Hippocampal formation (tissue), 2 donors: ENCODE measurements around the gene TMPRSS9.
A peak's percentile ranks its signal among the peaks of the same experiment; 100 is the strongest.
"Not testable (repeated sequence)": the region's sequence is repeated elsewhere in the genome, so short reads cannot be mapped to it uniquely, and the experiment has no call there.

Source experiments
- DNase-seq, 2 donors: peaks; one replicate each; lab custom pipeline; 2025; lab: John Stamatoyannopoulos, UW

Gene TMPRSS9

GRCh38 chr19:2462635-2463421 lies 102.8 kb downstream of the TMPRSS9 start:
- peak; percentile 76 to 78 for DNase-seq

GRCh38 chr19:2463694-2464093 lies 103.6 kb downstream of the TMPRSS9 start:
- not testable (repeated sequence) for DNase-seq

GRCh38 chr19:2464389-2464788 lies 104.3 kb downstream of the TMPRSS9 start:
- no peak for DNase-seq

DNA sequence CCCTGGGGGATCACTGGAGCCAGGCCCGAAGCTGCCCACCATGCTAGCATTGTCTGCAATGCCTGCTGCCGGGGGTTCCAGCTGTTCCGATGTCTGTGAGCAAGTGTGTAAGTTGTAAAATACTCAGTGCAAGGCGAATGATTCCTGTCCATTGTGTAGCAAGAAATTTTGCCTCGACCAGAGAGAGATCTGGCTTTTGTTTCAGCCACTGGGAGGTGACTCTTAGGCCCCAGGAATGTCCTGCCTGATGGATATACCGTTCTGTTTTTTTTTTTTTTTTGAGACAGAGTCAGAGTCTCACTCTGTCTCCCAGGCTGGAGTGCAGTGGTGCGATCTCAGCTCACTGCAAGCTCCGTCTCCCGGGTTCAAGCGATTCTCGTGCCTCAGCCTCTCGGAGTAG lies 108.5 kb downstream of the TMPRSS9 start:
- DNase-seq = no peak

DNA sequence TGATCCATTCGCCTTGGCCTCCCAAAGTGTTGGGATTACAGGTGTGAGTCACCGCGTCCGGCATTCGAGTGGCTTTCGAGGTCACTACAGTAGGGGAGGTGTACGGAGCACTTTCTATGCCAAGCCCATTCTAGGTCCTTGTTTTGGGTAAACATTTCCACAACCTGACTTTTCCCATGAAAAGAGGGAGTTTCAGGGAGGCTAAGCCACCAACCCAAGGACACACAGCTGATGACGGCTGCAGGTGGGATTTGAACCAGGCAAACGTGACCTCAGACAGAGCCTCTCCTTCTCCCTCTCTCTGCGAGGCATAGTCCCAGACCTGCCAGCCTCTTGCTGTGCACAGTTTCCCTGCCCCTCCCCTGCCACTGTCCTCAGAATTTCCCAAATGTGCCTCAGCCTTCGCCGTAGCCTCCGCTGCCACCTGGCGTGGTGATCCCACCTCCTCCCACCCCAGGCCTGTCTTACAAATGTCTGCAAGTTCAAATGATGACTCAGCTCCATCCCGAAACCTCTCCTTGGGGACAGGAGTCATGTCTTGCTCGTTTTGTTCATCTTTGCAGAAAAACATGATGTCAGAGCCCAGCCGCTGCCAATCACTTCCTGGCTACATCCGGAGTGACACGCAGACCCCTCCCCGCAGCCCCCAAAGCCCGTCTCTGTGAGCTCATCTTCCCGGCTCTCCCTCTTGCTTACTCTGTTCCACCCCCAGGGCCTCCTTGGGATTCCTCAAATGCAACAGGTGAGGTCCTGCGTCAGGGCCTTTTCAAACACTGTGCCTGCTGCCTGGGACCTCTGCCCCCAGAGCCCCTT lies 109.2 kb downstream of the TMPRSS9 start:
- no peak for DNase-seq

GRCh38 chr19:2469915-2470200 lies 109.8 kb downstream of the TMPRSS9 start:
- DNase-seq = not testable (repeated sequence)

DNA sequence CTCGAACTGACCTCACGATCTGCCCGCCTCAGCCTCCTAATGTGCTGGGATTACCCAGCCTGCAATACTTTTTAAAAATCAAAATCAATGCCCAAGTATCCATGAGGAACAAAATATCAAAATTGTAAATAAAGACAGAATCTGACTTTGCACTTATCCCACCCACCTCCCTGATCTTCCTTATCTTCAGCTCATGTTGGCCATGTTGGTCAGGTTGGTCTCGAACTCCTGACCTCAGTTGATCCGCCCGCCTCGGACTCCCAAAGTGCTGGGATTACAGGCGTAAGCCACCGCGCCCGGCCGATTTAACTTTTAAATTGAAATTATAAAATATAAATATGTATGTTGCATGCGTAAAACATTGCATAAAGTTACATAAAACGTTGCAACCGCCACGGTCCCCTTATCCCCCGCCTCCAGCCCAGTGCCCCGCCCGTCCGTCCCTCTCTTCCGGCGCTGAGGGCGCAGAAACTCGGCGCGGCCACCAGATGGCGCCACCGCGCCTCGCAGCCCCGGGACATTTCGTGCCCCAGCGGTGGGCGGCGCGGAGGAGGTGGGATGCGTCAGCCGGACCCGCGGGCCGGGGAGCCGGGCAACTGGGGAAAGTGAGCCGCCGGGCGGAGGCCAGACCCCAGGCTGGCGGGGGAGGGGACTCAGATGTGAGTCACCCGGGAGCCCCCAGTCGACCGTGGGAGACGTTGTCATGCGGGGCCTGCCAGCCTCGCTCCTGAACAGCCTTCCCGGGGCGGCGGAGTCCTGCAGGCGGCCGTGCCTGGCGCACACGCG lies 114.4 kb downstream of the TMPRSS9 start:
- DNase-seq = peak; percentile 70

- DNase-seq = peak in 1 of 2 donors; percentile 38
These were observed 115.1 kb downstream of the TMPRSS9 start for GRCh38 chr19:2475018-2475701.
